GM18526 (cell line): ENCODE data around the gene TNIK.

Experiments
- POLR2A ChIP-seq: IDR thresholded peaks from 3 replicates; pipeline ENCODE4 v1.6.1; 2011; ENCODE audit not compliant: insufficient read length; ENCODE audit errors: extremely low read depth

The TNIK gene

GRCh38 chr3:171354706-171355582 lies 105.3 kb downstream of the TNIK start:
- no peak for TF ChIP-seq POLR2A

DNA sequence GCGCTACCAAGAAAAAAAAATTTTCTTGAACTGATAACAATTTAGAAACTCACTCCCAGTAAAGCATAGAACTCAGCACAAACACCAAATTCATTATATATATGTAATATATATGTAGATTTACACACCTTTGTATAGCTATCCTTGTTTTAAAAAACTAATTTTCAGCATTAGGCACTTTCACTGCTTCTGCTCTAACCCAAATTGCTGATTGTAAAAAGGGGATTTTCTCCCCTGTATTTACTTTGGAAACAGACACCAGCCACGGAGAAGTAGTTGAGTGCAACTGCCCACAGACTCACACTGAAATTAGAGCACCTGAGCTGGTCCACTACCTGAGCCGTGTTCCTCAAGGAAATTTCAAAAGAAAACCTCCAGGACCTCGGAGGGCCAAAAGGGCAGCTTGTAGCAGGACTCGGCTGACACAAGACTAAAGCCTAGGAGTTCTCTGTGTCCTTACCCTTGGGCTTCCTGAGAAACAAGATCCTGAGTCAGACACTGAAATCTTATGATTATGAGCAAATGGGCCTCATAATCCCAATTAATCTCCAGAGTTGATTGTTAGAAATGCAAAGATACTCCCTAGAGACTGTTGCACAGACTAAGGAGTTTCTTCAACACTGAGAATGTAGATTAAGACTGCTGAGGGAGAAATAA lies 106.0 kb downstream of the TNIK start:
- no peak for TF ChIP-seq POLR2A

DNA sequence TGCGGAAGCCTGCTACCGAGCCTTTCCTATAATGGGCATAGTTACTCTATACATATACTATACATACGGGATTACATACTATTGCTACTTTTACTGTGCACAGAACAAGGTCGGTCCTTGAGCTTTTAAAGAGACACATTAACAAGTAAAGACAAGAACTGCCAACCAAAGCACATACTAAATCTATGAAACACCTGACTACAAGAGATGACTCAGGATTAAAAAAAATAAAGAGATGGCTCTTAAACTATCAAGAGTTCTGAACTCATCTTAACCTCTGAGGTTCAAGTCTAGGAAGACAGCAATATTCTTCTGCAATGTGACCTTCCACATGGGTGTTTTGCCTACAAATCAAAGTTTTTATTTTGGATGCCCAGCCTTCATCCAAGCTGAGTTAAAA lies 106.8 kb downstream of the TNIK start:
- no peak for TF ChIP-seq POLR2A

- no peak for TF ChIP-seq POLR2A
Observed at GRCh38 chr3:171352387-171352935, 107.7 kb downstream of the TNIK start.

DNA sequence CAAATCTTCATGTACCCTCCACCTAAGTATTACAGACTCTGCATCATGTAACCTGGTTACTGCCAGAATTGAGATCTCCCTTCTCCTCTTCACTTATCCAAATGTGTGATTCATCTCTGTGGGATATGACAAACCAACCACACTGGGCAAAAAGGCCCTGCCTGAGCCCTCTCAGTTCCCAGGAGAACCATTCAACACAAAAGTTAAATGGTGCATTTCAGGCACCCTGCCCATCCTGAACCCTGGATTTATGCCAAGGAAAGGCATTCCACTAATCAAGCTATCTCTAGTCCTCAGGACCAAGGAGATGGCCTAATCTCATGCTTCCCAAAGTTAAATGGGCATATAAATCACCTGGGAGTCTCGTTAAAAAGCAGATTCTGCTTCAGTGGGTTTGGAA lies 108.5 kb downstream of the TNIK start:
- no peak for TF ChIP-seq POLR2A

- TF ChIP-seq POLR2A = no peak
Observed at GRCh38 chr3:171350364-171350763, 109.8 kb downstream of the TNIK start.

DNA sequence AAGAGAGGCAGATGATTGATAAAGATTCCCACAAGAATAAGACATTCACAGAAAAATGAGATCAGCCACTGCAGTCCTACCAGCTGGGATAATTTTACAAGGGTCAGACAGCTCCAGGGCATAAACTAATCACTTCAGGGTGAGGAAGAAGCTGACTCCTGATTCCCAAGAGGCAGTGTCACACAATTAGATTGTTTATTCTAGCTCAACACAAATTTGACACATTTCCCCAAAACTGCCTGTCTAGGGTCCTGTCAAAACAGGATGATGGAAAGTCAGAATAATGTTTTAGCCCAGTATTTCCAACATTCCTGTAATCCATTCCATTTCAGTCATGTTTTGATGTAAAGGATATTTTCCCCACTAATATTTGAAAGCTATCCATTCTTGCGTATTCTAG lies 110.8 kb downstream of the TNIK start:
- TF ChIP-seq POLR2A = no peak

- no peak for TF ChIP-seq POLR2A
Observed at GRCh38 chr3:171348121-171348520, 112.1 kb downstream of the TNIK start.

GRCh38 chr3:171347301-171348039 lies 112.7 kb downstream of the TNIK start:
- TF ChIP-seq POLR2A = no peak

DNA sequence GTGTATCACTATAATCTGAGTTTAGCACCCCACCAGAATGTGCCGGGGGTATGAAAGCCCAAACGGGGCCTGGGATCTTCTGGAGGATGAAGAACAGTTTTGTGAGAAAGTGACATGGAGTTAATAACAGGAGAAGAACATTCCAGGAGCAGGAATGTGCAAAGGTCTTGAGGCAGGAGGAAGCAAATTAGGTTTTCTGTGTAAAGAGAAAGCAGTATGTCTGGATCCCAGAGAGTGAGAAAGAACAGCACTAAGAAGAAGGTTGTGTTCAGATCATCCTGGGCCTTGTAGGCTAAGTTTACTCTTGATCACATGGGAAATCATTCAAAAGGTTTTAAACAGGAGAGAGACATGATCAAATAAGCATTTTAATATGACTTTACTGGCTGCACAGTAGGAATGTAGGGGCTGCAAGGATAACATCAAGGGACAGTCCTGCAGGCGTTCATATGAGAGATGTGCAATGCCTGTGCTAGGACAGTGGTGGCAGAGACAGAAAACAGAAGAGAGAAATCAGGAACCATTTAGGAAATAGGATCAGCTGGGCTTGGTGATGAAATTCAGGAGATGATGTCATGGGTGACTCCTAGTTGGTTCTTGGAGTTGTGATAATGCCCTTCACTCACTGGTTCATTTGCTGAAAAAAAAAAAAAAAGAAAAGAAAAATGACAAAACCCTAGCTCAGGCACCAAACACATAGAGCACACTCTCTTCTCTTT lies 113.5 kb downstream of the TNIK start:
- no peak for TF ChIP-seq POLR2A

- TF ChIP-seq POLR2A = no peak
Observed at GRCh38 chr3:171346019-171346418, 114.2 kb downstream of the TNIK start.

- no peak for TF ChIP-seq POLR2A
Observed at GRCh38 chr3:171345107-171345843, 114.9 kb downstream of the TNIK start.

DNA sequence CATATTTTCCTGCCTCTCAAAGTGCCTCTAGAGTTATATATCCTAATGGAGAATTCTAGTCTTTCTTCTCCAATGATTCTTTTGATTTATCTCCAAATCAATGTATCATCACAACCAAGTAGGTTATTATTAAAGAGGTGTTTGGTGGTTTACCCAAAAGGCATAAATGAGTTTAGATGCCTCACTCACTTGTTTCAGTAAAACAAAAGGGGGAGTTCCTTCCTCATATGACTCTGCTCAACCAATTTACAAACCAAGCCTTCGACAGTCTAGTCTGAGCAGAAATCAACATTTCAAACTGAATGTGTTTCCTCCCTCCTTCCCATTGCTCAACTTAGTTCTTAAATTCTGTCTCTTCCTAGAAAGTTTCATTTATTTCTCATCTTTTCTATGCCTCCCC lies 116.5 kb downstream of the TNIK start:
- TF ChIP-seq POLR2A = no peak

DNA sequence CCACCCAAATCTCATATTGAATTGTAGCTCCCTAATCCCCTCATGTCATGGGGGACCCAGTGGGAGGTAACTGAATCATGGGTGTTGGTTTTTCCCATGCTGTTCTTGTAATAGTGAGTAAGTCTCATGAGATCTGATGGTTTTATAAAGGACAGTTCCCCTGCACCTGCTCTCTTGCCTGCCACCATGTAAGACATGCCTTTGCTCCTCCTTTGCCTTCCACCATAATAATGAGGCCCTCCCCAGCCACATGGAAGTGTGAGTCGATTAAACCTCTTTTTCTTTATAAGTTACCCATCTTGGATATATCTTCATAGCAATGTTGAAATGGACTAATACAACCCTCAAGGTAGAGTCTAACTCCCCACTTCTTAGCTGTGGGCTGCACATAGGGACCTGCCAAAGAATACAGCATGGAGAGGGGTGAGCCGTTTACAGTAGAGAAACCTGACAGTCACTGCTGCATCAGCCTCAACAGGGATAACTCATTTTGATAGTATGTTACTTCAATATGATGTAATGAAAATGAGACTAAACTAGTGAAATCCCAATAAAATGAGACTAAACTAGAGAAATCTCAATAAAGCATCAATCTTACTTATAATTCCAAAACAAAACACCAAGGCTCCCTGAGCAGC lies 117.3 kb downstream of the TNIK start:
- no peak for TF ChIP-seq POLR2A
